KMS-11 (cell line): ENCODE results near the gene CDH11.

Source experiments
- H2AFZ ChIP-seq: fragments of 200-600 bp; sonication (generic); 2 replicates; pipeline ENCODE4 v1.6.1; 2016; ENCODE audit warnings: antibody characterized with exemption, mixed run types, low read depth
- H3K27ac ChIP-seq: fragments of 200-600 bp; sonication (generic); 2 replicates; pipeline ENCODE4 v1.6.1; 2016; ENCODE audit warnings: mild to moderate bottlenecking, mixed run types
- H3K27me3 ChIP-seq: fragments of 200-600 bp; sonication (generic); 2 replicates; pipeline ENCODE4 v1.6.1; 2017; ENCODE audit warnings: mild to moderate bottlenecking, low read depth, mixed run types, moderate library complexity; ENCODE audit not compliant: insufficient read depth
- H3K36me3 ChIP-seq: fragments of 200-600 bp; sonication (generic); 2 replicates; pipeline ENCODE4 v1.6.1; 2017; ENCODE audit warnings: mild to moderate bottlenecking, mixed run types; ENCODE audit not compliant: insufficient read depth
- H3K4me1 ChIP-seq: fragments of 200-600 bp; sonication (generic); 2 replicates; pipeline ENCODE4 v1.6.1; 2016; ENCODE audit warnings: mild to moderate bottlenecking, low read depth, mixed run types; ENCODE audit not compliant: poor library complexity, severe bottlenecking
- H3K4me2 ChIP-seq: fragments of 200-600 bp; sonication (generic); 2 replicates; pipeline ENCODE4 v1.7.0; 2016; ENCODE audit warnings: mild to moderate bottlenecking, mixed run types
- H3K4me3 ChIP-seq: fragments of 200-600 bp; sonication (generic); IDR thresholded peaks from 2 replicates; pipeline ENCODE4 v1.6.1; 2017; ENCODE audit warnings: low read depth, low read length, mixed read lengths; ENCODE audit not compliant: insufficient read depth
- H3K79me2 ChIP-seq: fragments of 200-600 bp; sonication (generic); 2 replicates; pipeline ENCODE4 v1.6.1; 2016; ENCODE audit warnings: low read depth, mixed run types; ENCODE audit not compliant: insufficient read depth
- H3K9ac ChIP-seq: fragments of 200-600 bp; sonication (generic); 2 replicates; pipeline ENCODE4 v1.6.1; 2016; ENCODE audit warnings: mild to moderate bottlenecking, mixed run types
- H4K20me1 ChIP-seq: fragments of 200-600 bp; sonication (generic); 2 replicates; pipeline ENCODE4 v1.6.1; 2016; ENCODE audit warnings: mild to moderate bottlenecking, mixed run types; ENCODE audit not compliant: insufficient read depth
- CTCF ChIP-seq: fragments of 200-600 bp; sonication (generic); conservative IDR thresholded peaks from 2 replicates; pipeline ENCODE4 v1.6.1; 2017; ENCODE audit warnings: low read depth, mild to moderate bottlenecking, antibody characterized with exemption, low read length, moderate library complexity, mixed read lengths

The CDH11 gene

GRCh38 chr16:65105171-65105570, 16.7 kb downstream of the CDH11 start:
- H3K4me3 ChIP-seq = no peak overlapping the region
- TF ChIP-seq CTCF = no peak

GRCh38 chr16:65104471-65104870, 17.4 kb downstream of the CDH11 start:
- Histone ChIP-seq H4K20me1 (no peaks in the 10 kb centered on the region), H3K27me3 (no peaks in the 10 kb centered on the region), H3K27ac (no peak overlapping the region), H2AFZ (no peak overlapping the region), H3K9ac (no peak overlapping the region), H3K4me2 (no peak overlapping the region), H3K4me1 (no peaks in the 10 kb centered on the region), H3K79me2 (no peaks in the 10 kb centered on the region), H3K4me3 (no peak overlapping the region), H3K36me3 (no peaks in the 10 kb centered on the region)
- no peak for TF ChIP-seq CTCF

More at GRCh38 chr16:65105171-65105570, 16.7 kb downstream of the CDH11 start:
- Histone ChIP-seq H3K79me2 (no peaks in the 10 kb centered on the region), H3K9ac (no peak overlapping the region), H3K4me1 (no peaks in the 10 kb centered on the region), H3K4me2 (no peak overlapping the region), H3K36me3 (no peaks in the 10 kb centered on the region), H3K27me3 (no peaks in the 10 kb centered on the region), H4K20me1 (no peaks in the 10 kb centered on the region), H2AFZ (no peak overlapping the region), H3K27ac (no peak overlapping the region)

GRCh38 chr16:65102326-65102725, 19.5 kb downstream of the CDH11 start:
- Histone ChIP-seq H3K27ac (no peak overlapping the region), H3K79me2 (no peaks in the 10 kb centered on the region), H4K20me1 (no peaks in the 10 kb centered on the region), H3K36me3 (no peaks in the 10 kb centered on the region), H3K4me1 (no peaks in the 10 kb centered on the region), H3K4me3 (no peak overlapping the region), H3K9ac (no peak overlapping the region), H2AFZ (no peak overlapping the region), H3K27me3 (no peaks in the 10 kb centered on the region), H3K4me2 (no peak overlapping the region)
- TF ChIP-seq CTCF = no peak

GRCh38 chr16:65101009-65101408, 20.9 kb downstream of the CDH11 start:
- H2AFZ ChIP-seq = no peak overlapping the region
- no peaks in the 10 kb centered on the region for H3K4me1 ChIP-seq
- H3K27me3 ChIP-seq = no peaks in the 10 kb centered on the region

More at GRCh38 chr16:65101009-65101408, 20.9 kb downstream of the CDH11 start:
- Histone ChIP-seq H3K36me3 (no peaks in the 10 kb centered on the region), H3K9ac (no peak overlapping the region), H3K27ac (no peak overlapping the region), H4K20me1 (no peaks in the 10 kb centered on the region), H3K4me2 (no peak overlapping the region), H3K4me3 (no peak overlapping the region), H3K79me2 (no peaks in the 10 kb centered on the region)
- TF ChIP-seq CTCF = no peak
